Lower leg skin (tissue), 4 donors: Measurements from ENCODE around the gene ZNF283. TPM values are rescaled to one million over a fixed set of nuclear protein-coding genes. Genes with fewer than 3 reads are reported as not detected.

Source experiments
- DNase-seq, 2 donors: peaks; one replicate each; pipeline ENCODE4 v3.0.0-alpha.2; 2019; ENCODE audit warnings: low spot score in 2 of 2
- H3K4me3 ChIP-seq: fragments of 200-600 bp; sonication (generic); 2 replicates; pipeline ENCODE4 v1.5.1; 2017; ENCODE audit warnings: mild to moderate bottlenecking, low read depth; ENCODE audit not compliant: poor library complexity, severe bottlenecking
- CTCF ChIP-seq, 3 donors: fragments of 450-650 bp; IDR thresholded peaks; one replicate each; pipeline ENCODE4 v1.5.1; 2016; ENCODE audit warnings: antibody characterized with exemption in 3 of 3, mild to moderate bottlenecking in 3 of 3, moderate library complexity in 2 of 3
- POLR2A ChIP-seq, 2 donors: fragments of 450-650 bp; IDR thresholded peaks; one replicate each; pipeline ENCODE4 v1.6.1; 2016 to 2017; ENCODE audit warnings: antibody characterized with exemption in 2 of 2, mild to moderate bottlenecking in 1 of 2, moderate library complexity in 1 of 2
- WGBS, 2 donors: methylation state at CpG; one replicate each; pipeline ENCODE4 v1.1.5; 2018; 5-methylcytosine and 5-hydroxymethylcytosine counted together
- intact Hi-C: fragments of 100-400 bp; cut with DNase I; formaldehyde crosslinking; loops from one replicate; pipeline ENCODE4 v1.15.0; 2023; ENCODE audit warnings: low total_unique reads
- total RNA-seq, 4 donors: library from RNA; depleted of rRNA; stranded (reverse); fragments of >200 nt; gene quantifications; one replicate each; pipeline ENCODE4 v1.1.0, GENCODE V29; 2016

Gene ZNF283
- 1 to 10 TPM; 4.3 to 9.6 (median 6.3) TPM for total RNA-seq

- no peak for TF ChIP-seq CTCF (IDR thresholded peaks at IDR 0.05)
- TF ChIP-seq POLR2A (IDR thresholded peaks at IDR 0.05): no peak
- H3K4me3 ChIP-seq: peak within 1 kb of the TSS; percentile 61
- WGBS, 2 donors: 9 to 11% methylated on average over 39 to 40 of the region's 46 CpGs
- DNase-seq: peak; percentile 85 to 96
- intact Hi-C loops: no loop called here
Measured at GRCh38 chr19:43826787-43827754, at the start of gene ZNF283. Gene ZNF283 (plus strand): TSS chr19:43827321. CDS start chr19:43833505, 6,184 bp downstream.

- H3K4me3 ChIP-seq: no peak overlapping the region
- DNase-seq: no peak
- 83 to 92% methylated on average over 1 of the region's 1 CpG for whole genome bisulfite sequencing, 2 donors
- intact Hi-C loops: no loop called here
- TF ChIP-seq CTCF (IDR thresholded peaks at IDR 0.05): no peak
- TF ChIP-seq POLR2A (IDR thresholded peaks at IDR 0.05): no peak
Measured at GRCh38 chr19:43778651-43779050, 48.5 kb upstream of the ZNF283 start.

DNA sequence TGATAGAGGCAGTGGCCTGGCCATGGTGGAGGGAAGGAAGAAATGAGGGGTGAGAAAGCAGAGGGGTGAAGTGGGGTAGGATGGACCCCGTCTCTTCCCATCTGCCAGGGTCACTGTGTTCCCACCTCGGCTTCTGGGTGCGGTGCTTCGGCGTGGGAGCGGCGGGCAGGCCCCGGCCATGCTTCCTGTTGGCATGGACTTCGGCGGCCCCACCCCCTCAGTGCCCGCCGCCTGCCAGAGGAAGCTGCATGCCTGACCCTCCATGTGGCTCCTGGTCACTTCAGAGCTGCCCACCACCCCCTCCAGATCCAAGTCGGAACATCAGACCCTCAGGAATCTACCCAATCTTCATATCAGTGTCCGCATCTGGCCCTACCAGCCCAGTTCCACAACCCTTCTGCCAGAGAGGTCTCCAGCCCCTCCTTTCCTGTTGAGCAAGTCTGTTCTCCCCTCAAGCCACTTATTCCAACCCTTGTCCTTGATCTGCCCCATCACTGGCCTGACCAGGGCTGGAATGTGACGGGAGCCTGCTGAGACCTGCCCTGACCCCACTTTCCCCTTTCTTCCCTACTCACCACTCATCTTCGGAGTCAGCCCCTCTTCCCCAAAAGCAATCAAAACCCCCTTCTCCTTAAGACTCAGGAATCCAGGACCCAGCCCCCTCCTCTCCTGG, 47.8 kb upstream of the ZNF283 start:
- intact Hi-C loops: no loop called here
- no peak for DNase-seq
- TF ChIP-seq CTCF (IDR thresholded peaks at IDR 0.05) (no peak), POLR2A (IDR thresholded peaks at IDR 0.05) (no peak)
- WGBS, 2 donors: 66 to 67% methylated on average over 16 of the region's 16 CpGs
- H3K4me3 ChIP-seq: no peak overlapping the region

- intact Hi-C loops: loop anchor here (5.0 kb wide), 1 partner anchor 33 kb away; no protein-coding TSS in a partner anchor
- WGBS, 2 donors: 35 to 50% methylated on average over 3 of the region's 3 CpGs
- no peak for TF ChIP-seq POLR2A (IDR thresholded peaks at IDR 0.05)
- no peak for TF ChIP-seq CTCF (IDR thresholded peaks at IDR 0.05)
- H3K4me3 ChIP-seq: no peak overlapping the region
- no peak for DNase-seq
Measured at GRCh38 chr19:43779820-43780219, 47.3 kb upstream of the ZNF283 start.

DNA sequence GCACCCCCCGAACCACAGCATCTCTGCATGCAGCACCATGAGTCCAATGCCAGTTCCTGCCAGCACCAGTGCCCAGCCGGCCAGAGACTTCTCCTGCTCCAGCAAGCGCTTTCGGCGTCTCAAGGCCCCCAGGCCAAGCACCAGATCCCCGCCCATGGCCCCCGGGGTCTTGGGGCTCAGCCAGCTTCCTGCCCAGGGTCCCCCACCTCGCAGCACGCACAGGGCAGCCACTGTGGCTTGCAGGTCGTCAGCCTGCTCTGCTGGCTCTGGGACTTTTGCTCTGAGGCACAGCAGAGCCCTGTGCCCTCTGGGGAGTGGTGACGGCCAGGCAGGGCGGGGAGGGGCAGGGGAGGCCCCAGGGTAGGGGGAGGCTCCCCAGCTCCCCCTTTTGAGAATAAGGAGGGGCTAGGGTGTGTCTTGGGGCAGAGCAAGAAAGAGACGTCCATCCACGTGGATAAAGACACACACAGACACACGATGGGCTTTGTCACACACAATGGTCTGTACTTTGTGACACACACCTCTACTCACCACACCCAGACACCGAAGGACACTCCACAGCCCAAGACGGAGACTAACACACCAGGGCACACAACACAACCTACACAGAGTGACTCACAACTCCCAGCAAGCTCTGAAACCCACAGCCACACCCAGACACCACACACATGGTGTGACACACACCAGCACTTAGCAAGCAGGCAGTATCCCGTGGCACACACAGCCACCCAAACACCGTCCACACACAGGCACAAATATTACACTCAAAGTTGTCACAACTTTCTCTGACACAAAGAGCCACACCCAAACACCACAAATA, 46.2 kb upstream of the ZNF283 start, which contains the start of gene KCNN4:
TSS of gene KCNN4 (minus strand) at position 268 of the 820 bp plus-strand sequence. CDS start at position 156, 112 bp downstream.
- DNase-seq: no peak
- H3K4me3 ChIP-seq: no peak within 1 kb of the TSS
- no peak for TF ChIP-seq POLR2A (IDR thresholded peaks at IDR 0.05)
- no peak for TF ChIP-seq CTCF (IDR thresholded peaks at IDR 0.05)
- intact Hi-C loops: loop anchor here (5.0 kb wide), 1 partner anchor 34 kb away; no protein-coding TSS in a partner anchor
- WGBS, 2 donors: 20 to 24% methylated on average over 19 of the region's 19 CpGs
